Measurements from ENCODE around the gene HS3ST4.

DNA sequence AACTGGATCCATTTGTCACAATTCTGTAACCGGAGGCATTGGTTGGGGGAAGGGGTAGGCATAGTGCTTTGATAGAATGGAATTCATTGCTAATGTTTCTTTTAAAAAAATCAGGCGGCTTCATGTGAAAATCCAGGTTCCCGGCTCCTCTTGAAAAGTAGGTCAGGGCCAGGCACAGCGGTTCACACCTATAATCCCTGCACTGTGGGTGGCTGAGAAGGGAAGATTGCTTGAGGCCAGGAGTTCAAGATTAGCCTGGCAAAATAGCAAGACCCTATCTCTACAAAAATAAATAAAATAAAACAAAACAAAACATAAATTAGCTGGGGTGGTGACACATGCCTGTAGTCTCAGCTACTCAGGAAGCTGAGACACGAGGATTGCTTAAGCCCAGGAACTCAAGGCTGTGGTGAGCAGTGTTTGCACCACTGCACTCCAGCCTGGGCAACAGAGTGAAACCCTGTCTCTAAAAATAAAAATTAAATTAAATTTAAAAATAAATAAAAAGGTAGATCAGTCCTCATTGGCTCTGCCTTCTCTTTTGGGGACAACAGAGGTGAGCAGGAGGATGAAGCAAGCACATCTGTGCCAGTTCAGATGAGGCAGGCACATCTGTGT is 466.5 kb downstream of the HS3ST4 start:
- TF ChIP-seq, protein P1, sequence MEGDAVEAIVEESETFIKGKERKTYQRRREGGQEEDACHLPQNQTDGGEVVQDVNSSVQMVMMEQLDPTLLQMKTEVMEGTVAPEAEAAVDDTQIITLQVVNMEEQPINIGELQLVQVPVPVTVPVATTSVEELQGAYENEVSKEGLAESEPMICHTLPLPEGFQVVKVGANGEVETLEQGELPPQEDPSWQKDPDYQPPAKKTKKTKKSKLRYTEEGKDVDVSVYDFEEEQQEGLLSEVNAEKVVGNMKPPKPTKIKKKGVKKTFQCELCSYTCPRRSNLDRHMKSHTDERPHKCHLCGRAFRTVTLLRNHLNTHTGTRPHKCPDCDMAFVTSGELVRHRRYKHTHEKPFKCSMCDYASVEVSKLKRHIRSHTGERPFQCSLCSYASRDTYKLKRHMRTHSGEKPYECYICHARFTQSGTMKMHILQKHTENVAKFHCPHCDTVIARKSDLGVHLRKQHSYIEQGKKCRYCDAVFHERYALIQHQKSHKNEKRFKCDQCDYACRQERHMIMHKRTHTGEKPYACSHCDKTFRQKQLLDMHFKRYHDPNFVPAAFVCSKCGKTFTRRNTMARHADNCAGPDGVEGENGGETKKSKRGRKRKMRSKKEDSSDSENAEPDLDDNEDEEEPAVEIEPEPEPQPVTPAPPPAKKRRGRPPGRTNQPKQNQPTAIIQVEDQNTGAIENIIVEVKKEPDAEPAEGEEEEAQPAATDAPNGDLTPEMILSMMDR (conservative IDR thresholded peaks at IDR 0.05; ENCODE audit: low read depth, low read length) = no peak
- TF ChIP-seq POLR2A (IDR thresholded peaks at IDR 0.05; ENCODE audit: low read depth, low read length) (no peak), CEBPB (IDR thresholded peaks at IDR 0.05; ENCODE audit: low read depth, low read length) (no peak), RCOR1 (IDR thresholded peaks at IDR 0.05; ENCODE audit: insufficient replicate concordance, low read length) (no peak), RAD21 (IDR thresholded peaks at IDR 0.05; ENCODE audit: low read length) (no peak), MXI1 (IDR thresholded peaks at IDR 0.05; ENCODE audit: borderline replicate concordance, low read depth, low read length) (no peak), FOS (IDR thresholded peaks at IDR 0.05; ENCODE audit: low read depth, low read length) (no peak), RFX5 (IDR thresholded peaks at IDR 0.05; ENCODE audit: low read depth, low read length) (no peak), MAFK (IDR thresholded peaks at IDR 0.05; ENCODE audit: low read depth, low read length) (no peak), CHD1 (IDR thresholded peaks at IDR 0.05; ENCODE audit: low read depth, low read length) (no peak), SMC3 (IDR thresholded peaks at IDR 0.05; ENCODE audit: low read depth, low read length) (no peak), MAZ (IDR thresholded peaks at IDR 0.05; ENCODE audit: borderline replicate concordance, low read depth, low read length) (no peak)
- TF ChIP-seq, protein P2, sequence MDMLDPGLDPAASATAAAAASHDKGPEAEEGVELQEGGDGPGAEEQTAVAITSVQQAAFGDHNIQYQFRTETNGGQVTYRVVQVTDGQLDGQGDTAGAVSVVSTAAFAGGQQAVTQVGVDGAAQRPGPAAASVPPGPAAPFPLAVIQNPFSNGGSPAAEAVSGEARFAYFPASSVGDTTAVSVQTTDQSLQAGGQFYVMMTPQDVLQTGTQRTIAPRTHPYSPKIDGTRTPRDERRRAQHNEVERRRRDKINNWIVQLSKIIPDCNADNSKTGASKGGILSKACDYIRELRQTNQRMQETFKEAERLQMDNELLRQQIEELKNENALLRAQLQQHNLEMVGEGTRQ (IDR thresholded peaks at IDR 0.05; ENCODE audit: low read depth, low read length) = no peak

Measured in IMR-90 (cell line).